HCT116 (cell line): ENCODE data around the gene PHF1. TPM values are rescaled to one million over a fixed set of nuclear protein-coding genes. Genes with fewer than 3 reads are reported as not detected.

Experiments
- ATAC-seq: fragments of 200-7000 bp; cut with Tn5 transposase; 2 replicates; pipeline ENCODE4 v1.9.1; 2020; ENCODE audit warnings: mild to moderate bottlenecking, moderate library complexity
- BruUV-seq: library from RNA; stranded (reverse); fragments of 400-500 nt; replicated peaks from 2 replicates; lab custom pipeline; 2021; lab: Mats Ljungman, UMichigan
- CTCF ChIA-PET: fragments of 300-600 bp; sonication (Branson Sonifier 250); formaldehyde crosslinking; loops from one replicate; lab custom pipeline; 2021; ENCODE audit warnings: antibody characterized with exemption; lab: Charles Lee
- POLR2A ChIA-PET: fragments of 300-600, 350-600 bp; sonication (Branson Sonifier 250); formaldehyde crosslinking; loops from one replicate; lab custom pipeline; 2021; ENCODE audit warnings: antibody characterized with exemption; lab: Charles Lee
- RAD21 ChIA-PET, 2 experiments: fragments of 300-600 bp; sonication (Branson Sonifier 250); formaldehyde crosslinking; loops; one replicate each; lab custom pipeline; 2023; ENCODE audit warnings: low total read pairs in 2 of 2; ENCODE audit not compliant: uncharacterized antibody in 2 of 2, unreplicated experiment in 2 of 2, low non-redundant PET in 1 of 2; lab: Charles Lee
- DNase-seq: peaks from one replicate; pipeline ENCODE4 v3.0.0-alpha.2; 2010; ENCODE audit warnings: low read depth, low spot score
- H2AFZ ChIP-seq: fragments of 200-600 bp; shearing (Covaris generic), sonication (generic); 2 replicates; pipeline ENCODE4 v1.6.1; 2017; ENCODE audit warnings: low read depth, mixed run types, mixed read lengths, antibody characterized with exemption, low read length; ENCODE audit not compliant: poor library complexity, severe bottlenecking
- H3K27ac ChIP-seq: 2 replicates; pipeline ENCODE4 v1.5.1; 2012; ENCODE audit warnings: low read depth, low read length
- H3K27me3 ChIP-seq: fragments of 200-600 bp; sonication (generic); 2 replicates; pipeline ENCODE4 v1.6.1; 2016; ENCODE audit warnings: mixed run types, low read length, mixed read lengths; ENCODE audit not compliant: insufficient read depth
- H3K36me3 ChIP-seq, 2 experiments: fragments of 200-500 bp in 1 of 2; fragments of 200-600 bp in 1 of 2; sonication (Bioruptor generic) in 1 of 2; sonication (generic) in 1 of 2; 2 replicates each; pipeline versions ENCODE4 v1.5.1 to v1.6.1; 2014 to 2016; ENCODE audit warnings: low read length in 2 of 2, inconsistent platforms in 1 of 2, mixed read lengths in 1 of 2, mixed run types in 1 of 2; ENCODE audit not compliant: insufficient read depth in 2 of 2, control insufficient read depth in 1 of 2
- H3K4me1 ChIP-seq, 2 experiments: fragments of 200-600 bp in 1 of 2; sonication (generic) in 1 of 2; 2 replicates each; pipeline versions ENCODE4 v1.5.1 to v1.6.1; 2012 to 2017; ENCODE audit warnings: low read length in 2 of 2, inconsistent platforms in 1 of 2, mild to moderate bottlenecking in 1 of 2, mixed read lengths in 1 of 2, mixed run types in 1 of 2, moderate library complexity in 1 of 2; ENCODE audit not compliant: insufficient read depth in 2 of 2, control insufficient read depth in 1 of 2
- H3K4me2 ChIP-seq: fragments of 200-600 bp; sonication (generic); 2 replicates; pipeline ENCODE4 v1.6.1; 2017; ENCODE audit warnings: mixed run types, low read length, mixed read lengths
- H3K4me3 ChIP-seq, 2 experiments: fragments of 200-600 bp in 1 of 2; sonication (generic) in 1 of 2; replicated peaks in 1 of 2; 2 replicates each; pipeline ENCODE4 v1.5.1; 2011 to 2016; ENCODE audit warnings: low read length in 2 of 2, control low read depth in 1 of 2, low read depth in 1 of 2, mild to moderate bottlenecking in 1 of 2, mixed read lengths in 1 of 2, mixed run types in 1 of 2
- H3K79me2 ChIP-seq: fragments of 200-600 bp; sonication (generic); 2 replicates; pipeline ENCODE4 v1.6.1; 2017; ENCODE audit warnings: mild to moderate bottlenecking, mixed run types, low read length, moderate library complexity, mixed read lengths; ENCODE audit not compliant: insufficient read depth
- H3K9ac ChIP-seq: fragments of 200-600 bp; sonication (generic); 2 replicates; pipeline ENCODE4 v1.6.1; 2016; ENCODE audit warnings: low read length, mixed read lengths
- H3K9me2 ChIP-seq: fragments of 200-600 bp; sonication (generic), shearing (Covaris generic); 2 replicates; pipeline ENCODE4 v1.6.1; 2017; ENCODE audit warnings: mixed run types, mild to moderate bottlenecking, moderate library complexity; ENCODE audit not compliant: insufficient read depth
- H3K9me3 ChIP-seq, 2 experiments: fragments of 200-500 bp in 1 of 2; fragments of 200-600 bp in 1 of 2; sonication (Bioruptor generic) in 1 of 2; sonication (generic) in 1 of 2; 2 replicates each; pipeline ENCODE4 v1.6.1; 2014 to 2017; ENCODE audit warnings: low read length in 2 of 2, mixed read lengths in 2 of 2, inconsistent platforms in 1 of 2, low read depth in 1 of 2, mild to moderate bottlenecking in 1 of 2, mixed run types in 1 of 2, moderate library complexity in 1 of 2; ENCODE audit not compliant: control insufficient read depth in 1 of 2, insufficient read depth in 1 of 2
- H4K20me1 ChIP-seq: fragments of 200-600 bp; sonication (generic), shearing (Covaris generic); 2 replicates; pipeline ENCODE4 v1.6.1; 2017; ENCODE audit warnings: mixed run types, mild to moderate bottlenecking, moderate library complexity; ENCODE audit not compliant: insufficient read depth
- CBX3 ChIP-seq: IDR thresholded peaks from 2 replicates; pipeline ENCODE4 v1.6.1; 2012; ENCODE audit warnings: low read depth
- CEBPB ChIP-seq: IDR thresholded peaks from 2 replicates; pipeline ENCODE4 v1.6.1; 2012; ENCODE audit warnings: low read depth
- ELF1 ChIP-seq: IDR thresholded peaks from 2 replicates; pipeline ENCODE4 v1.6.1; 2012; ENCODE audit warnings: low read depth, borderline replicate concordance
- EZH2 ChIP-seq: fragments of 200-600 bp; sonication (generic); IDR thresholded peaks from 2 replicates; pipeline ENCODE4 v1.6.1; 2017; ENCODE audit warnings: antibody characterized with exemption, mixed run types
- EZH2phosphoT487 ChIP-seq: fragments of 200-600 bp; IDR thresholded peaks from 2 replicates; pipeline ENCODE4 v1.6.1; 2018; ENCODE audit warnings: antibody characterized with exemption, borderline replicate concordance
- JUND ChIP-seq: IDR thresholded peaks from 2 replicates; pipeline ENCODE4 v1.6.1; 2012
- POLR2A ChIP-seq: IDR thresholded peaks from 2 replicates; pipeline ENCODE4 v1.7.0; 2011; ENCODE audit warnings: borderline replicate concordance; ENCODE audit not compliant: insufficient read depth, insufficient read length; ENCODE audit errors: extremely low read depth
- POLR2AphosphoS5 ChIP-seq: IDR thresholded peaks from 2 replicates; pipeline ENCODE4 v1.6.1; 2011; ENCODE audit warnings: mild to moderate bottlenecking, low read depth, low read length, moderate library complexity
- SIN3A ChIP-seq: IDR thresholded peaks from 2 replicates; pipeline ENCODE4 v1.6.1; 2012; ENCODE audit warnings: low read depth
- SP1 ChIP-seq: IDR thresholded peaks from 2 replicates; pipeline ENCODE4 v1.6.1; 2012; ENCODE audit warnings: low read depth
- SRF ChIP-seq: IDR thresholded peaks from 2 replicates; pipeline ENCODE4 v1.6.1; 2012; ENCODE audit warnings: low read depth
- TCF7L2 ChIP-seq: IDR thresholded peaks from 2 replicates; pipeline ENCODE4 v1.7.0; 2011; ENCODE audit warnings: borderline replicate concordance, inconsistent platforms; ENCODE audit not compliant: insufficient read depth, insufficient read length; ENCODE audit errors: extremely low read depth
- YY1 ChIP-seq: IDR thresholded peaks from 2 replicates; pipeline ENCODE4 v1.6.1; 2011; ENCODE audit warnings: low read length, low read depth, moderate library complexity, mild to moderate bottlenecking; ENCODE audit not compliant: insufficient replicate concordance; ENCODE audit errors: extremely low read depth
- ZFX ChIP-seq: fragments of 450-650 bp; IDR thresholded peaks from 2 replicates; pipeline ENCODE4 v1.6.1; 2017
- ZNF274 ChIP-seq: fragments of 200-500 bp; sonication (Bioruptor generic); IDR thresholded peaks from 2 replicates; pipeline ENCODE4 v1.6.1; 2014; ENCODE audit warnings: mild to moderate bottlenecking, low read depth, low read length, inconsistent platforms
- intact Hi-C: fragments of 100-400 bp; cut with micrococcal nuclease; formaldehyde crosslinking; loops from 2 replicates; pipeline ENCODE4 v1.10.0; 2022
- total RNA-seq: library from RNA; stranded (reverse); gene quantifications from one replicate; pipeline ENCODE4 v1.2.1, GENCODE V29; 2021; ENCODE audit not compliant: unreplicated experiment
- TF ChIP-seq, protein P1 (sequence below): IDR thresholded peaks from 2 replicates; pipeline ENCODE4 v1.6.1; 2012; ENCODE audit warnings: low read depth
- TF ChIP-seq, protein P2 (sequence below): IDR thresholded peaks from 2 replicates; pipeline ENCODE4 v1.6.1; 2011; ENCODE audit warnings: mild to moderate bottlenecking, low read length, moderate library complexity; ENCODE audit not compliant: insufficient replicate concordance; ENCODE audit errors: extremely low read depth
- TF ChIP-seq, protein P3 (sequence below): IDR thresholded peaks from 2 replicates; pipeline ENCODE4 v1.6.1; 2012

PHF1 gene
- total RNA-seq, 1 experiment from 2014 or later = 40.2 TPM

DNA sequence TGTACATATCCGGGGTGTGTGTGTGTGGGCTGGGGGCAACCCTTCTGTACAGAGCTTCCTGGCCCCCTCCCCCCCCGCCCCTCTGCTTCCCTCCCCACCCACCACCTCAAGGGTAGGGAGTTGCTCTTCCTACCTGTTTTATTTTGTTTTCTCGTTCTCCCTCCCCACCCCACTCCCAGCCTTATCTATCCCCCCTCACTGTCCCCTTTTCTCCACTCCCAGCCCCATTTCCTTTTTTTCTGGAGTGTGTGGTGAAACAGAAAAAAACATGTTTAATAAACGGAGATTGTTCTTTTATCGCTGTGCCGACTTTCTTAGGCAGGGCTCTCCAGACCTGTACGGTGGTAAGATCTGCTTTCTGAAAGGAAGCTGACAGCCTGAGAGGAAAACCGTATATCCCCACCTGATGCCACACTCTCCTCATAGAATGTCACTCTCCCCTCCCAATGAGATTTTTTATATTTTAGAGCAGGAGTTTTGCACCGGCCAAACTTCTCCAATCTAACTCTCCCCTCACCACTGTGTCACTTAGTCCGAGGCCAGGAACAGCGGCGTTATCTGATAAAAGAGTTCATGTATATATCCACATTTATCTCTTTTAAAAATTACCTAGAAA, 42.7 kb downstream of the PHF1 start:
- CTCF ChIA-PET = interaction anchor here (1.0 to 1.4 kb wide), 2 partner anchors 24 to 28 kb away, joined by 3 to 7 read pairs; no protein-coding TSS in a partner anchor
- H3K9ac ChIP-seq = peak overlapping the region; percentile 90

More for the DNA sequence above, 42.7 kb downstream of the PHF1 start:
- Histone ChIP-seq H3K36me3 (peaks cover 4 to 14% of the 10 kb centered on the region in 2 experiments; a peak in 3 of 4 replicates), H3K4me1 (peaks cover 5 to 11% of the 10 kb centered on the region in 2 experiments; a peak in 3 of 4 replicates), H3K4me2 (peak overlapping the region; percentile 98), H3K27me3 (no peaks in the 10 kb centered on the region), H3K4me3 (peak overlapping the region; percentile 95 to 99), H4K20me1 (no peaks in the 10 kb centered on the region), H2AFZ (no peak overlapping the region), H3K27ac (peak overlapping the region; percentile 72), H3K9me2 (no peaks in the 10 kb centered on the region), H3K9me3 (no peaks in the 10 kb centered on the region), H3K79me2 (peaks cover 30% of the 10 kb centered on the region)
- intact Hi-C loops = no loop called here
- ATAC-seq = no peak
- DNase-seq = no peak
- TF ChIP-seq, protein P1, sequence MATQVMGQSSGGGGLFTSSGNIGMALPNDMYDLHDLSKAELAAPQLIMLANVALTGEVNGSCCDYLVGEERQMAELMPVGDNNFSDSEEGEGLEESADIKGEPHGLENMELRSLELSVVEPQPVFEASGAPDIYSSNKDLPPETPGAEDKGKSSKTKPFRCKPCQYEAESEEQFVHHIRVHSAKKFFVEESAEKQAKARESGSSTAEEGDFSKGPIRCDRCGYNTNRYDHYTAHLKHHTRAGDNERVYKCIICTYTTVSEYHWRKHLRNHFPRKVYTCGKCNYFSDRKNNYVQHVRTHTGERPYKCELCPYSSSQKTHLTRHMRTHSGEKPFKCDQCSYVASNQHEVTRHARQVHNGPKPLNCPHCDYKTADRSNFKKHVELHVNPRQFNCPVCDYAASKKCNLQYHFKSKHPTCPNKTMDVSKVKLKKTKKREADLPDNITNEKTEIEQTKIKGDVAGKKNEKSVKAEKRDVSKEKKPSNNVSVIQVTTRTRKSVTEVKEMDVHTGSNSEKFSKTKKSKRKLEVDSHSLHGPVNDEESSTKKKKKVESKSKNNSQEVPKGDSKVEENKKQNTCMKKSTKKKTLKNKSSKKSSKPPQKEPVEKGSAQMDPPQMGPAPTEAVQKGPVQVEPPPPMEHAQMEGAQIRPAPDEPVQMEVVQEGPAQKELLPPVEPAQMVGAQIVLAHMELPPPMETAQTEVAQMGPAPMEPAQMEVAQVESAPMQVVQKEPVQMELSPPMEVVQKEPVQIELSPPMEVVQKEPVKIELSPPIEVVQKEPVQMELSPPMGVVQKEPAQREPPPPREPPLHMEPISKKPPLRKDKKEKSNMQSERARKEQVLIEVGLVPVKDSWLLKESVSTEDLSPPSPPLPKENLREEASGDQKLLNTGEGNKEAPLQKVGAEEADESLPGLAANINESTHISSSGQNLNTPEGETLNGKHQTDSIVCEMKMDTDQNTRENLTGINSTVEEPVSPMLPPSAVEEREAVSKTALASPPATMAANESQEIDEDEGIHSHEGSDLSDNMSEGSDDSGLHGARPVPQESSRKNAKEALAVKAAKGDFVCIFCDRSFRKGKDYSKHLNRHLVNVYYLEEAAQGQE = no peak
- TF ChIP-seq POLR2A = no peak
- no peak for TF ChIP-seq ZFX
- TF ChIP-seq EZH2phosphoT487 = no peak
- TF ChIP-seq, protein P2, sequence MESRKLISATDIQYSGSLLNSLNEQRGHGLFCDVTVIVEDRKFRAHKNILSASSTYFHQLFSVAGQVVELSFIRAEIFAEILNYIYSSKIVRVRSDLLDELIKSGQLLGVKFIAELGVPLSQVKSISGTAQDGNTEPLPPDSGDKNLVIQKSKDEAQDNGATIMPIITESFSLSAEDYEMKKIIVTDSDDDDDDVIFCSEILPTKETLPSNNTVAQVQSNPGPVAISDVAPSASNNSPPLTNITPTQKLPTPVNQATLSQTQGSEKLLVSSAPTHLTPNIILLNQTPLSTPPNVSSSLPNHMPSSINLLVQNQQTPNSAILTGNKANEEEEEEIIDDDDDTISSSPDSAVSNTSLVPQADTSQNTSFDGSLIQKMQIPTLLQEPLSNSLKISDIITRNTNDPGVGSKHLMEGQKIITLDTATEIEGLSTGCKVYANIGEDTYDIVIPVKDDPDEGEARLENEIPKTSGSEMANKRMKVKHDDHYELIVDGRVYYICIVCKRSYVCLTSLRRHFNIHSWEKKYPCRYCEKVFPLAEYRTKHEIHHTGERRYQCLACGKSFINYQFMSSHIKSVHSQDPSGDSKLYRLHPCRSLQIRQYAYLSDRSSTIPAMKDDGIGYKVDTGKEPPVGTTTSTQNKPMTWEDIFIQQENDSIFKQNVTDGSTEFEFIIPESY = no peak
- no peak for TF ChIP-seq POLR2AphosphoS5
- no peak for TF ChIP-seq TCF7L2
- no peak for TF ChIP-seq ZNF274
- TF ChIP-seq YY1 = no peak
- no peak for TF ChIP-seq SIN3A
- TF ChIP-seq CBX3 = no peak
- TF ChIP-seq CEBPB = no peak
- TF ChIP-seq, protein P3, sequence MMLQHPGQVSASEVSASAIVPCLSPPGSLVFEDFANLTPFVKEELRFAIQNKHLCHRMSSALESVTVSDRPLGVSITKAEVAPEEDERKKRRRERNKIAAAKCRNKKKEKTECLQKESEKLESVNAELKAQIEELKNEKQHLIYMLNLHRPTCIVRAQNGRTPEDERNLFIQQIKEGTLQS = no peak
- no peak for TF ChIP-seq JUND
- no peak for TF ChIP-seq ELF1
- TF ChIP-seq SP1 = no peak
- no peak for TF ChIP-seq EZH2
- TF ChIP-seq SRF = no peak
- RAD21 ChIA-PET = no interaction called here
- POLR2A ChIA-PET = interaction anchor here (0.9 to 1.9 kb wide), 3 partner anchors 23 to 154 kb away, joined by 3 to 7 read pairs (median 3); no protein-coding TSS in a partner anchor
- BruUV-seq = no TSS peak
